HUES64 (cell line): Measurements from ENCODE around the gene IFT52.

Experiments
- H3K27ac ChIP-seq: 2 replicates; pipeline ENCODE4 v1.7.0; 2013; ENCODE audit warnings: low read depth, low read length, inconsistent platforms
- H3K27me3 ChIP-seq: 2 replicates; pipeline ENCODE4 v1.6.1; 2013; ENCODE audit warnings: mild to moderate bottlenecking, low read length; ENCODE audit not compliant: insufficient read depth
- H3K36me3 ChIP-seq: 2 replicates; pipeline ENCODE4 v1.6.1; 2013; ENCODE audit warnings: mild to moderate bottlenecking, low read length; ENCODE audit not compliant: insufficient read depth
- H3K4me1 ChIP-seq: 2 replicates; pipeline ENCODE4 v1.6.1; 2013; ENCODE audit warnings: mild to moderate bottlenecking, low read length, moderate library complexity; ENCODE audit not compliant: insufficient read depth
- H3K4me3 ChIP-seq: 2 replicates; pipeline ENCODE4 v1.5.1; 2013; ENCODE audit warnings: mild to moderate bottlenecking, low read length, moderate library complexity
- H3K9ac ChIP-seq: 2 replicates; pipeline ENCODE4 v1.6.1; 2013; ENCODE audit warnings: mild to moderate bottlenecking, low read depth, low read length
- H3K9me3 ChIP-seq: 2 replicates; pipeline ENCODE4 v1.6.1; 2013; ENCODE audit warnings: low read depth, low read length; ENCODE audit not compliant: insufficient read depth
- WGBS: fragments of 150-250, 120-280 bp; methylation state at CpG from one replicate; pipeline ENCODE4 v1.1.7; 2013; ENCODE audit warnings: missing lambda C conversion rate; 5-methylcytosine and 5-hydroxymethylcytosine counted together

IFT52 gene

DNA sequence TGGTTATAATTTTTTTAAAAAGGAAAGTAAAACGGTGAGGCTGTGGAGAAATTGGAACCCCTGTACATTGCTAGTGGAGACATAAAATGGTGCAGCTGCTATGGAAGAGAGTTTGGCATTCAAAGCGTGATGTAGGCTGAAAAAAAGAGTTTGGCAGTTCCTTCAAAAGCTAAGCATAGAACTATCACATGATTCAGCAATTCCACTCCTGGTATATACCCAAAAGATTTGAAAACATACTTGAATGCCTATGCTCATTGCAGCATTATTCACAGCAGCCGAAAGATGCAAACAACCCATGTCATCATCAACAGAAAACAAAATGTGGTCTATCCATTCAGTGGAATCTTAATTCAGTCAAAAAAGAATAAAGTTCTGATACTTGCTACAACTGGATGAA is 36.4 kb upstream of the IFT52 start:
- 97% methylated on average over 3 of the region's 3 CpGs for WGBS
- H3K4me1 ChIP-seq: no peaks in the 10 kb centered on the region

DNA sequence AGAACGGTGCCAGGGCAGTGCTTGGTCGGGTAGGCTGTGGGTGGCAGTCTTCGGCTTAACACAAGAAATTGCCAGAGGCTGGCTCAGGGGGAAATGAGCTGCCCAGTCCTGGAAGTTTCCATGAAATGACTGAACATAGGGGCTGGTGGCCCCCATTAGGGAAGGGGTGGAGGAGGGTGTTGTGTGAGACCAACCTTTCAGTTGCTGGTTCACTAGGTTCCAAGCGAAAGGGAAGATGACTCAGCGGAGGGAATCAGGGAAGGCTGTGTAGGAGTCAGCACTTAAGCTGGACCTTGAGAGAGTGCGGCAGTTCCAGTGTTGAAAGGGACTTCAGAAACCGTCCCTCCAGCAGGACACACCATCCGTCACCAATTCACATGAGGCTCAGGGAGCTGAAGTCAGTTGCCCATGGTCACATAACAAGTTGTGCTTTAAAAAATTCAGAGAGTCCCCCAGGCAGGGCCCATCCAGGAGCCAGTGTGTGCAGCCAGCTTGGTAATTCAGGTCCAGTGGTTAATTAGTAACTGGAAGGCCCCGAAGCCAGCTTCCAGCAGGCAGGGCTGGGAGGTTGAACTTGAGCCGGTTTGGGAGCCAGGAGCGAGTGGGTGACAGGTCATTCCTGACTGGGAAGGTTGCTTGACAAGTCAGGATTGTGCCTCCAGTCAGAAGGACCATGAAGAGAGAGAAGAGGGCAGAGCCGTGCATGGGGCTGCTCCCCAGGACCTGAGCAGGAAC is 32.2 kb upstream of the IFT52 start, which contains the start of gene SGK2:
SGK2 (plus strand) TSS at position 616 of the 735 bp plus-strand sequence. CDS start 7,469 bp downstream, outside the sequence.
- Histone ChIP-seq H3K4me3 (no peak within 1 kb of the TSS), H3K9ac (no peak within 1 kb of the TSS; the same call in 1 of the 2 replicates), H3K27ac (no peak within 1 kb of the TSS), H3K4me1 (no peaks in the 10 kb centered on the region), H3K9me3 (no peaks in the 10 kb centered on the region), H3K36me3 (no peaks in the 10 kb centered on the region), H3K27me3 (no peaks in the 10 kb centered on the region)
- 87% methylated on average over 12 of the region's 12 CpGs for WGBS

More for the DNA sequence above, 36.4 kb upstream of the IFT52 start:
- no peaks in the 10 kb centered on the region for H3K27me3 ChIP-seq
- H3K27ac ChIP-seq: no peak overlapping the region
- no peaks in the 10 kb centered on the region for H3K9me3 ChIP-seq
- no peak overlapping the region for H3K4me3 ChIP-seq
- no peaks in the 10 kb centered on the region for H3K36me3 ChIP-seq
- H3K9ac ChIP-seq: no peak overlapping the region

DNA sequence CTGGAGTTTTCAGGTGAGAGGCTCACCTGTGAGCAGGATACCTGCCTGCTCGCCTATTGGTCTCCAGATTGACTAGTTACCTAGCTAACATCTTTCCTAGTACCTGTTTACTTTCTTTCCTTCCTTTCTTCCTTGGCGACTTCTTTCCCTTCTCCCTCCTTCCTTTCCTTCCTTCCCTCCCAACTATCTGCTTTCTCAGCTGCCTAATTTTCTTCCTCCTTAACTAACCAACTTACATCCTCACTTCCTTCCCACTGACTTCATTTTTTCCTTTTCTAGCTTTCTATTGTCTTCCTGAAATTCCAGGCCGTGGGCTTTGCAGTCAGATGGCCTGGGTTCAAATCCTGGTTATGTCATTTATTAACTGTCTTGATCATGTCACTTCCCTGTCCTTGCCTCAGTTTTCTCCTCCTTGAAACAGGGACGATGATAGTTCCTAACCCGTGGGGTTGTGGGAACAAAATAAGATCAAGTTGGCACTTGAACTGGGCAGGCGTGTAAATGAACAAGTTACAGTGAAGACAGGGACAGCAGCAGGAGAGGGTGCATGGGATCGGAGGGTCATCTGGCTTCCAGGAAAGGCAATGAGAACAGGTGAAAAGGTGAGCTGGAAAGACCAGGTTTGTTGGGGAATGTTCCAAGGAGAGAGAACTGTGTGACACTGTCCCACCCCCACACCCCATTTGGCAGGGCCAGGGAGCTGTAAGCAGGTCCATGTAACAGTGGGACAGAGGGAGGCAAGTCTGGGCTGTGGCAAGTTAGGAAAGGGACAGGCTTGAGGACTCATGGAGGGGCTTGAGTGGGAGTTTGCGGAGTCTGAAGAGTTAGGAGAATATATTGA is 31.4 kb upstream of the IFT52 start:
- no peak overlapping the region for H3K4me3 ChIP-seq
- no peaks in the 10 kb centered on the region for H3K4me1 ChIP-seq
- 92% methylated on average over 8 of the region's 8 CpGs for whole genome bisulfite sequencing
- no peak overlapping the region; the same call in 1 of the 2 replicates for H3K9ac ChIP-seq
- H3K9me3 ChIP-seq: no peaks in the 10 kb centered on the region
- H3K36me3 ChIP-seq: no peaks in the 10 kb centered on the region
- H3K27me3 ChIP-seq: no peaks in the 10 kb centered on the region
- no peak overlapping the region for H3K27ac ChIP-seq

DNA sequence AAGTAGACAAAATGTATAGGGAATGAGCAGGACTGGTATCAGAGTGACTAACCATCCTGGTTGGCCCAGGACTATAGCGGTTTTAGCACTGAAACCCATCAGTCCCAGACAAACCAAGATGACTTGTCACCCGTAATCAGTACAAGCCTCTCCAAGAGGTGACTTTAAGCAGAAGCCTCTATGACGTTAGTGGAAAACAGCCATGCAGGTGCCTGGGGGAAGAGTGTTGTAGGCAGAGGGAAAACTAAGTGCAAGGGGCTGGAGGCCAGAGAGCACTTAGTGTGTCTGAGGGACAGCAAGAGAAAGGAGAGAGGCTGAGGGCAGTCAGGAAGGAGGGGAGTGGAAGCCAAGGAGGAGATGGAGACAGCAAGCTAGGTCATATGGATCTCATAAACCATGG is 29.8 kb upstream of the IFT52 start:
- Histone ChIP-seq H3K27ac (no peak overlapping the region), H3K9ac (no peak overlapping the region), H3K9me3 (no peaks in the 10 kb centered on the region), H3K4me1 (no peaks in the 10 kb centered on the region), H3K27me3 (no peaks in the 10 kb centered on the region), H3K4me3 (no peak overlapping the region), H3K36me3 (no peaks in the 10 kb centered on the region)
- WGBS: 93% methylated on average over 3 of the region's 3 CpGs

DNA sequence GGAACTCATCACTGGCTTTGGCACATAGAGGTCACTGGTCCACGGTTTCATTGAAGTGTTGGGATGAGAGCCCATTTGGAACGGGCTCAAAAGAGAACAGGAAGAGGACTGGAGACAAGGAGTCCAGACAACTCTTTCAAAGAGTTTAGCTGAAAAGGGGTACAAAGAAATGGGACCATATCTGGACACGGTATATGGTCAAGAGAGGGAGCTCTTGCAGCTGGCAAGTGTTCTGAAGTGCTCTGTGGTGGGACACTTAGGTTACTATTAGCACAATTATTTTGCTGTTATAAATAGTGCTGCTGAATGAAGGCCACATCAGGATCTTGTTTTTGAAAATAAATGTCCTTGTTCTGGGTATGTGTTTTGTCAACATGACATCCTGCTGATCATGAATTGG is 27.3 kb upstream of the IFT52 start:
- no peak overlapping the region for H3K9ac ChIP-seq
- 91% methylated on average over 3 of the region's 3 CpGs for WGBS
- no peaks in the 10 kb centered on the region for H3K9me3 ChIP-seq
- no peaks in the 10 kb centered on the region for H3K36me3 ChIP-seq
- no peak overlapping the region for H3K27ac ChIP-seq
- no peaks in the 10 kb centered on the region for H3K27me3 ChIP-seq
- H3K4me3 ChIP-seq: no peak overlapping the region
- no peaks in the 10 kb centered on the region for H3K4me1 ChIP-seq

DNA sequence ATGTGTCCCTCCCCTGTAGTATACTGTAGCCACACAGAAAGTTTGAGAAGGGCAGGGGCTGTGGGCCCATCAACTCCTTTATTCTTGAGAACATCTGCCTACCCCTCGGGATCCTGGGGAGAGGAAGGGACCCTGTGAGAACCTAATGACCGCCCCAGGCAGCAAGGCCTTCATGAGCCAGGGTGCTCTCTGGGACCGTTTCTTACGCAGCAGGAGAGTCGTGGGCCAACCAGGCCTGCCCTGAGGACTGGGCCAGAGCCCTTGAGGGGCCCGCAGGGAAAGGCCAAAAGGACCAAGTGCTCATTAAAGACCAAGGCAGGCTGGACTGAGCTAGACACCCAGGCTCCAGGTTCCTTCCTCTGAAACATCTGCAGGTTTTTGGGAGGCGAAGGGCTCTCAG is 26.7 kb upstream of the IFT52 start:
- Histone ChIP-seq H3K36me3 (no peaks in the 10 kb centered on the region), H3K9me3 (no peaks in the 10 kb centered on the region), H3K9ac (no peak overlapping the region), H3K27ac (no peak overlapping the region), H3K4me3 (no peak overlapping the region), H3K4me1 (no peaks in the 10 kb centered on the region), H3K27me3 (no peaks in the 10 kb centered on the region)
- WGBS: 94% methylated on average over 7 of the region's 7 CpGs

DNA sequence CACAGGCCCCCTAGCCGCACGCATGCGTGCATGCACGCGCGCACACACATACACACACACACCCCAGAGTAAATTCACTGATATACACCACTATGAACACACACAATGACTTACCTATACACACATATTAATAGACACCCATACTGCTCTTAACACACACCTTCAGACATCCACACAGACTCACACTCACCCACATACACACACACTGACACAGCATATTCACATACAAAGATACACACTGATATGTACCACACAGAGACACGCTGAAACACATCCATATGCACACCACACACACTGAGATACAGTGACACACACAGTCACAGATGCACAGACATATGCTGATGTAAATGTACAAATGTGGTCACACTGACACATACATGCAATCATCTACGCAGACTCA is 26.3 kb upstream of the IFT52 start:
- Histone ChIP-seq H3K9me3 (no peaks in the 10 kb centered on the region), H3K9ac (no peak overlapping the region), H3K27ac (no peak overlapping the region), H3K36me3 (no peaks in the 10 kb centered on the region), H3K4me1 (no peaks in the 10 kb centered on the region), H3K27me3 (no peaks in the 10 kb centered on the region), H3K4me3 (no peak overlapping the region)
- WGBS: 96% methylated on average over 8 of the region's 8 CpGs

DNA sequence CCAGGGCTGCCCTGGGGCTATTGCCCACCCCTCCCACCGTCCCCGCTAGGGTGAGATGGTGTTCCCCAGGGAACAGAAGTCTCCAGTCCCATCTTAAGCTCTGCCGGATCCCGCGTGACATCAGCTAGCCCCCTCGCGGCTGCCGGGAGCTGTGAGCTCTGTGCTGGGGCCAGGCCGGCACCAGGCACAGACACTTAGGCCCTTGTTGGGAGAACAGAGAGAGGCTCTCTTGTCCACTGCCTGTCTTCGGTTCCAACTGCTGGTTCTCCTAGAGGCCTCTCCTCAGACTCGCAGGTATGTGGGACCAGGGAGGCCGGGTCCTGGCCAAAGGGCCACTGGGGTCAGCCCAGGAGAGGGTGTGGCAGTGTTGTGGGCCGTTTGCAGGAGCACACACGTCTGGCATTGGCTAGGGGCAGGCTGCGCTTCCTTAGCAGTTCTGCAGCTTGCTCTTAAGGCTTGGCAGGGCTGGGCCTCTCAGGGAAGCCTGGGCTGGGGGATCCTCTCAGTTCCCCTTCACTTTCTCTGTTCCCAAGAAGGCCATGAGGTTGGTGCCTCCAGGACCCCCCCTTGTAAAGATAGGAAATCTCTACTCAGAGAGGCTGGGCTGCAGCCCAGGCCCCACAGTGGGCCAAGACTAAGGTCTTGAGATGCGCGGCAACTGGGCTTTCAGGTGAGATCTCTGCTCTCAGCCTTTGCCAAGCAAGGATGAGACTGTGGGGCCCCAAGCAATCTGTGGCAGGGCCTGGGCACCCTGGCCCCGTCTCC is 25.6 kb upstream of the IFT52 start:
- WGBS: 87% methylated on average over 18 of the region's 18 CpGs
- H3K9ac ChIP-seq: no peak overlapping the region
- no peaks in the 10 kb centered on the region for H3K36me3 ChIP-seq
- H3K27me3 ChIP-seq: no peaks in the 10 kb centered on the region
- no peak overlapping the region for H3K27ac ChIP-seq
- no peaks in the 10 kb centered on the region for H3K4me1 ChIP-seq
- H3K4me3 ChIP-seq: no peak overlapping the region
- H3K9me3 ChIP-seq: no peaks in the 10 kb centered on the region

DNA sequence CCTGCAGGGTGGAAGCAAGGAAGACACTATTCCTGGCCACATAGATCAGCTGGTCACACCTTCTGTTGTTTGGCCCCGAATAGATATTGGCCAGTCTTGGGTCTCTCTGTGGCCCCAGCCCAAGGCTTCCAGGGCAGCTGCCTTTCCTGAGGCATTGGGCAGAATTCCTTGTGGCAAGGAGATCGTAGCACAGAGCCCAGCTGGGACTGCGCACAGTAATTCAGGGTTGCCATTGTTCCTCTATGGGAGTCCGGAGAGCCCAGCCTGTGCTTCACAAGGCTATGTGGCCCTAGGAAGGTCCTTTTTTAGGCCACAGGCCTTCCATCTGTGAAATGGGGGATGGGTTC is 25.0 kb upstream of the IFT52 start:
- H3K9ac ChIP-seq: no peak overlapping the region
- WGBS: 92% methylated on average over 4 of the region's 4 CpGs
- H3K27me3 ChIP-seq: no peaks in the 10 kb centered on the region
- no peaks in the 10 kb centered on the region for H3K9me3 ChIP-seq
- no peaks in the 10 kb centered on the region for H3K4me1 ChIP-seq
- no peaks in the 10 kb centered on the region for H3K36me3 ChIP-seq
- H3K27ac ChIP-seq: no peak overlapping the region
- no peak overlapping the region for H3K4me3 ChIP-seq

DNA sequence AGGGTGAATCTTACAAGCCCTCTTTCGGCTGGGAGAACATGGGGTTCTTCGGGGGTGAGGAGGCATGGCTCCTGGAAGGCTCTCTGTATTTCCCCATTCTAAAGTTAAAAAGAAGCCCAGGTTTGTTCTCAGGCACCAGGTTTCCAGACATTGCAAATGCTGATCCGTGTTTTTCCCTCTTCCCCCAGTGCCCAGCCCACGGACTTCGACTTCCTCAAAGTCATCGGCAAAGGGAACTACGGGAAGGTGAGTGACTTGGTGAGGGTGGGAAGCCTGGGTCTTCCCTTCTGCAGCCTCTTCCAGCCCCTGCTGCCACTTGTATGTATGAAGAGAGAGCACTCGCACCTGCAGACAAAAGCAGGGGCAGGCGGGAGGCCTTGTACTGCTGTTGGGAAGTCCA is 23.3 kb upstream of the IFT52 start:
- Histone ChIP-seq H3K4me3 (no peak overlapping the region), H3K27me3 (no peaks in the 10 kb centered on the region), H3K36me3 (no peaks in the 10 kb centered on the region), H3K4me1 (no peaks in the 10 kb centered on the region), H3K27ac (no peak overlapping the region), H3K9me3 (no peaks in the 10 kb centered on the region), H3K9ac (no peak overlapping the region)
- WGBS: 96% methylated on average over 9 of the region's 9 CpGs

DNA sequence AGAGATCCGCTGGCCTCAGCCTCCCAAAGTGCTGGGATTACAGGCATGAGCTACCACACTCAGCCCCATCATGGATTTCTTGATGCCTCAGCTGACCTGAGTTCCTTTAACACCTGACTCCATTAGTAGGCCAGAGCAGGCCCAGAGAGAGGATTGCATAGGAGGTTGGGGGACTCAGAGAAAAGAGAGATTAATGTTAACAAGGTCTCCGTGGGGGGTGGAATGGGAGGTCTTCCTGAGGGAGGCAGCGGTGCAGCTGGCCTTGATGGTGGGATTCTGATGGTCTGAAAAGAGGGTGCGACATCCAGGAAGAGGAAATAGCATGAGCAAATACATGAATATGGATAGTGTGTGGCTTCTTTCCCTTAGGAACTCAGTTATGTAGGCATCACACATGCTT is 22.0 kb upstream of the IFT52 start:
- Histone ChIP-seq H3K27me3 (no peaks in the 10 kb centered on the region), H3K4me1 (no peaks in the 10 kb centered on the region), H3K9ac (no peak overlapping the region), H3K36me3 (no peaks in the 10 kb centered on the region), H3K4me3 (no peak overlapping the region), H3K9me3 (no peaks in the 10 kb centered on the region), H3K27ac (no peak overlapping the region)
- 79% methylated on average over 4 of the region's 4 CpGs for WGBS
